GM10248 (cell line): ENCODE data around the gene AGER.

ENCODE experiments used
- CTCF ChIA-PET: fragments of 300-600 bp; sonication (Branson Sonifier 250); formaldehyde crosslinking; extraction: SDS; loops from one replicate; lab custom pipeline; 2021; ENCODE audit warnings: antibody characterized with exemption; lab: Yijun Ruan, JAX
- POLR2A ChIA-PET: fragments of 350-650 bp; sonication (Branson Sonifier 250); formaldehyde crosslinking; extraction: SDS; loops from one replicate; lab custom pipeline; 2020; ENCODE audit warnings: antibody characterized with exemption; lab: Yijun Ruan, JAX
- DNase-seq: peaks from one replicate; pipeline ENCODE4 v3.0.0; 2012; ENCODE audit errors: extremely low spot score
- TF ChIP-seq, protein P1 (sequence below): IDR thresholded peaks from 2 replicates; pipeline ENCODE4 v1.5.1; 2012; ENCODE audit warnings: mild to moderate bottlenecking, low read depth; ENCODE audit errors: extremely low read depth, missing control alignments, control extremely low read depth

AGER gene

DNA sequence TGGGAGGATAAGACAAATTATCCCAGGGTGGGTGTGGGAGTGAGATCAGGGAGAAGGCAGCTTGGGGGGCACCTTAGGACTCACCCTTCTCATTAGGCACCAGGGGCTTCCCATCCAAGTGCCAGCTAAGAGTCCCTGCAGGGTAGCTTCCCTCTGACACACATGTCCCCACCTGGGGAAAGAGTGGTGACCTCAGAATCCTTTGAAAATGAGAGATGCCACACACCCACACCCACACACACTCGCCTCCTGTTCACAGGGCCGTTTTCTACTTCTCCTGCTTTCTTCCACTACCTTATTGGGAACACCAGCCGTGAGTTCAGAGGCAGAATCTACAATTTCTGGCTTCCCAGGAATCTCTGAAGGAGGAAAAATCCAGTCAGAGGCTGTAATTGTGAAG, 1.0 kb downstream of the AGER start:
- ChIA-PET CTCF (interaction anchor here (1.3 kb wide), 1 partner anchor 13 kb away, joined by 3 read pairs; no protein-coding TSS in a partner anchor), POLR2A (interaction anchor here (2.1 kb wide), 1 partner anchor 10 kb away, joined by 9 read pairs; the partner anchor contains the start of gene GPSM3)
- TF ChIP-seq, protein P1, sequence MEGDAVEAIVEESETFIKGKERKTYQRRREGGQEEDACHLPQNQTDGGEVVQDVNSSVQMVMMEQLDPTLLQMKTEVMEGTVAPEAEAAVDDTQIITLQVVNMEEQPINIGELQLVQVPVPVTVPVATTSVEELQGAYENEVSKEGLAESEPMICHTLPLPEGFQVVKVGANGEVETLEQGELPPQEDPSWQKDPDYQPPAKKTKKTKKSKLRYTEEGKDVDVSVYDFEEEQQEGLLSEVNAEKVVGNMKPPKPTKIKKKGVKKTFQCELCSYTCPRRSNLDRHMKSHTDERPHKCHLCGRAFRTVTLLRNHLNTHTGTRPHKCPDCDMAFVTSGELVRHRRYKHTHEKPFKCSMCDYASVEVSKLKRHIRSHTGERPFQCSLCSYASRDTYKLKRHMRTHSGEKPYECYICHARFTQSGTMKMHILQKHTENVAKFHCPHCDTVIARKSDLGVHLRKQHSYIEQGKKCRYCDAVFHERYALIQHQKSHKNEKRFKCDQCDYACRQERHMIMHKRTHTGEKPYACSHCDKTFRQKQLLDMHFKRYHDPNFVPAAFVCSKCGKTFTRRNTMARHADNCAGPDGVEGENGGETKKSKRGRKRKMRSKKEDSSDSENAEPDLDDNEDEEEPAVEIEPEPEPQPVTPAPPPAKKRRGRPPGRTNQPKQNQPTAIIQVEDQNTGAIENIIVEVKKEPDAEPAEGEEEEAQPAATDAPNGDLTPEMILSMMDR, result no peak
- no peak for DNase-seq

DNA sequence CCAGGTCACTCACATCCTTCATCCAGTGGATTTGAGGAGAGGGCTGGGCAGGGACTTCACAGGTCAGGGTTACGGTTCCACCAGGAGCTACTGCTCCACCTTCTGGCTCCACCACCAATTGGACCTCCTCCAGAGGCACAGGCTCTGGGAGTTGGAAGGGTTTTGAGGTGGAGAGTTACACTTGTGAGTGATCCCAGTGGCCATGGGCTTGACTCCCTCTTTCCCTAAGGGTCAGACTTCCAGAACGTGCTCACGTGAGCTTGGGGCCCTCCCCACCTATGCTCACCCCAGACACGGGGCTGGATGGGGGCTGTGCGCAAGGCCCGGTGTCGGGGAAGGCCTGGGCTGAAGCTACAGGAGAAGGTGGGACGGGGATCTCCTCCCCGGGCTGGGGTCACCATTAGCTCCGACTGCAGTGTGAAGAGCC, 1.5 kb downstream of the AGER start:
- ChIA-PET POLR2A (interaction anchor here (2.1 kb wide), 1 partner anchor 10 kb away, joined by 9 read pairs; the partner anchor contains the start of gene GPSM3), CTCF (interaction anchor here (1.3 kb wide), 1 partner anchor 13 kb away, joined by 3 read pairs; no protein-coding TSS in a partner anchor)
- TF ChIP-seq, protein P1, result no peak

DNA sequence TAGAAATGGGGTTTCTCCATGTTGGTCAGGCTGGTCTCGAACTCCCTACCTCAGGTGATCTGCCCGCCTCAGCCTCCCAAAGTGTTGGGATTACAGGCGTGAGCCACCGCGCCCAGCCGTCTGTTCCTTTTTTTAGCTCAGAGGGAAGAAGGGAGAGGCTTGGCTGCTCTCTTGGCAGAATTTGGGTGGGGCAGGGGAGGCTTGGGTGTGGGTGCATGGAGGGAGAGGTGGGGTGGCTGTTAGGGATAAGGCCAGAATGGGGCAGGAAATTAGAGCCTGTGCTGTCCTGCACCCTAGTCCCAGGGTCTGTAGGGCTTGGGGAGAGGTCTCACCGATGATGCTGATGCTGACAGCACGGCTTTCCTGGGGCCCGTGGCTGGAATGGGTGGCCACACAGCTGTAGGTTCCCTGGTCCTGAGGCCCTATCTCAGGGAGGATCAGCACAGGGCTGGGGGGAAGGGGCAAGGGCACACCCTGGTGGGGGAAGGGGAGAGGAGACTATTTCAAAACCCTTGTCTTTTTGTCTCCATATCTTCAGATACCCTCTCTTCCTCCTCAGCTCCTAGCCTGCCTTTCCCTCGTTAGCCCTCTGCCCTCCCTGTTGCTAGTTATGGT, 2.0 kb downstream of the AGER start:
- ChIA-PET POLR2A (interaction anchor here (0.6 to 2.1 kb wide), 4 partner anchors 11 to 628 kb away, joined by 3 to 9 read pairs (median 8); partner anchors contain the start of gene GPSM3), CTCF (interaction anchor here (1.3 to 1.4 kb wide), 2 partner anchors 14 kb away, joined by 3 read pairs; no protein-coding TSS in a partner anchor)
- no peak for DNase-seq
- TF ChIP-seq, protein P1, result no peak

More for the DNA sequence above, 1.5 kb downstream of the AGER start:
- DNase-seq, result no peak

DNA sequence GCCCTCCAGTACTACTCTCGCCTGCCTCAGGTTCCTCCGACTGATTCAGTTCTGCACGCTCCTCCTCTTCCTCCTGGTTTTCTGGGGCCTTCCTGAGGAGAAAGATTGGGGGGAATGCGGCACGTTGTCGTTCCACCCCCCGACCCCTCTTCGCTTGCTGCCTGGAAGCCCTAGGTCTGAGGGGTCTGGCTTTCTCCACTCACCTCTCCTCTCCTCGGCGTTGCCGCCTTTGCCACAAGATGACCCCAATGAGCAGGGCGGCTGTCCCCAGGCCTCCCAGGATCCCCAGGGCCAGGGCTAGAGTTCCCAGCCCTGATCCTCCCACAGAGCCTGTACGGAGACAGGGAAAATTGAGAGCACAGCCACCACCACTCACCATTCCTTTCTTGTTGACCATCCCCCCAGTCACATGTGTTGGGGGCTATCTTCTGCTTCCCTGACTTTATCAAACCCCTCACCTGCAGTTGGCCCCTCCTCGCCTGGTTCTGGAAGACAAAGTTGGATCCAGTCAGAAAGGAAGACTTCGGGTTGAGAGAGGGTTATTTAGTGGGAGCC, 2.8 kb downstream of the AGER start:
- CTCF ChIA-PET, result interaction anchor here (1.4 kb wide), 1 partner anchor 14 kb away, joined by 3 read pairs; no protein-coding TSS in a partner anchor
- TF ChIP-seq, protein P1, result no peak
- DNase-seq, result no peak
- POLR2A ChIA-PET, result interaction anchor here (2.1 kb wide), 1 partner anchor 11 kb away, joined by 9 read pairs; the partner anchor contains the start of gene GPSM3

DNA sequence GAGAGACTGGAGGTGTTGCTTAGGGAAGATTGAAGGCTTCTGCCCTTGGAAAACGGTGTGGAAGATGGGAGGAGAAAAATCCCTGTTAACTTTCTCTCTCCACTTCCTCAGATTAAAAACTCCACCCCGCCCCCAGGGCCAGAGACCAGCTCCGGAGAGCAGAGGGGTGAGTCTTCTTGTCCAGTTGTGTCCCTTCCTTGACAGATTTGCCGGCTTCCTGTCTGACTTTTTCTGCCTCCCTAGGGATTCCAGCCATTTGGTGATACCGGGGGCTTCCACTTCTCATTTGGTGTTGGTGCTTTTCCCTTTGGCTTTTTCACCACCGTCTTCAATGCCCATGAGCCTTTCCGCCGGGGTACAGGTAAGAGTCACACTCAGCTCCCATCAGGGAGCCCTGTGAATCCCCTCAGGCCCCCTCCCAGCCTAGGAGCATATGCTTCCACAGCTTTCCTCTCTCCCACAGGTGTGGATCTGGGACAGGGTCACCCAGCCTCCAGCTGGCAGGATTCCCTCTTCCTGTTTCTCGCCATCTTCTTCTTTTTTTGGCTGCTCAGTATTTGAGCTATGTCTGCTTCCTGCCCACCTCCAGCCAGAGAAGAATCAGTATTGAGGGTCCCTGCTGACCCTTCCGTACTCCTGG, 4.2 kb downstream of the AGER start:
- CTCF ChIA-PET, result interaction anchor here (1.7 to 1.8 kb wide), 2 partner anchors 10 to 15 kb away, joined by 3 to 9 read pairs; partner anchors contain the start of gene PBX2
- DNase-seq, result no peak
- POLR2A ChIA-PET, result no interaction called here
- TF ChIP-seq, protein P1, result no peak
